ENCODE results near the gene PIEZO2.

PIEZO2 gene

GRCh38 chr18:10838553-10838952, 310.8 kb downstream of the PIEZO2 start:
- TF ChIP-seq CTCF (IDR thresholded peaks at IDR 0.05): no peak

DNA sequence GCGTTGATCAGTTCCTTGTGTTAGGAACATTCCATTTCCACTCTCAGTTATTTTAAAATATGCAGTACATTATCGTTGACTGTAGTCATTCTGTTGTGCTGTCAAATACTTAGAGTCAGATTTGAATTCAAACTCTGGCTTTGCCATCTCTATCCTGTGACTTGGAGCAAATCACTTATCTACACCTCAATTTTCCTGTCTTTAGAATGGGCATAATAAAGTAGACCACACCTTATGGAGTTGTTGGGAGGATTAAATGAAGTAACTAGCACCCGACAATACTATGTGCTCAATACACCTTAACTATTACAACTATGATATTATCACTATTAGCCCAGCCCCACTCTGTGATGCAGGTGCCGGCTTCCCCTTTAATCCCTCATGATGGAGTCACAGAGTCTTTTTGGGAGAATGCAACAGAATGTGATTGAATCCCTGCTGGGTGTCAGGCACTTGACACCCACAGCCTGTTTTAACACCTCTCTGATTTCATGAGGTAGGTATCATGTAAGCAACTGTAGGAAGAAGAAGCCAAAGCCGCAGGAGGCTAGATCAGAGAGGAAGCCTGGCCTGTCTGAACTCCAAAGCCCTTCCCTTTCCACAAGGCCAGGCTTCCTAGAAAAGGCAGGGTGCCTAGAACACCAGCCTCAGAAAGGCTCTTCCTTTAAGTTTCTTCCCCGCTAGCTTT, 315.1 kb downstream of the PIEZO2 start:
- no peak for TF ChIP-seq CTCF (IDR thresholded peaks at IDR 0.05)

DNA sequence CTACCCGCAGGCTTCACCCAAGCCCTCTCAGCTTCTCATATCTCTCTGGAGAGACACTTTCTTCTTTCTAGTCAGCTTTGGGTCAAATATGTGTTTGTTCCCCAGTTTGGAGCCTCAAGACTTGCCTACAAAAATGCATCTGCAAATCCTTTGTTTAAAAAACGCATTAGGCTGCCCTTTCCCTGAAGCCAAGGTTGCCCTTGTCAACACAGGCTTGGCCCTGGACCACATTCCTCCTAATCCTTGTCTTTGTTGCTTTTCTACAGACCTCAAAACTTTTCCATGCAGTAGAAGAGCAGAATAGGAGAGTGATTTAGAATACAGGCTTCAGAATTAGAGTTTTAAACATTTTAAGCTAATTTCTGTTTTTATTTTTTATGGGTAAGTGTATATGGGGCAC, 315.7 kb downstream of the PIEZO2 start:
- TF ChIP-seq CTCF (IDR thresholded peaks at IDR 0.05): no peak

DNA sequence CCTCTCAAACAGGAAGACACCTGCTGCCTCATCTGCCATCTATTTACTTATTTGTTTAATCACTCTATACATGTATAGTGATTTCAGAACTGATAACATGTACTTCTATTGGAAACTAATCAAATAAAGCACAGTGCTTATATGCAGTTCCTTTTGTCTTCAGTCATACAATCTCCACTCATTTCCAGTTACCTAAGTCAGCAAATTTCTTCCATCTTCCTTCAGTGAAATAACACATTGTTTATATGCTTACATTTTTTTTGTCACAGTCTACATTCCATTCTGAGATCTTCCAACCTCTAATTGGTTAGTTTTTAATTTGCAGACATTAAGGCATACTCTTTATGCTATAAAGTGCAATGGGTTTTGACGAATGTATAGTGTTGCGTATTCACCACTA, 323.0 kb downstream of the PIEZO2 start:
- no peak for TF ChIP-seq CTCF (IDR thresholded peaks at IDR 0.05)

- no peak for TF ChIP-seq CTCF (IDR thresholded peaks at IDR 0.05)
These were observed 326.9 kb downstream of the PIEZO2 start for GRCh38 chr18:10822456-10822855.

- TF ChIP-seq CTCF (IDR thresholded peaks at IDR 0.05): no peak
These were observed 328.7 kb downstream of the PIEZO2 start for GRCh38 chr18:10820681-10821080.

GRCh38 chr18:10814336-10814735, 335.0 kb downstream of the PIEZO2 start:
- no peak for TF ChIP-seq CTCF (IDR thresholded peaks at IDR 0.05)

GRCh38 chr18:10805587-10806118, 343.7 kb downstream of the PIEZO2 start:
- TF ChIP-seq CTCF (IDR thresholded peaks at IDR 0.05): no peak
